AG08396 (cell line): ENCODE measurements around the gene GPC4.

Experiments used
- DNase-seq: peaks from one replicate; pipeline ENCODE4 v3.0.0; 2012; ENCODE audit warnings: low spot score, mixed read lengths

GPC4 gene

GRCh38 chrX:133410550-133410949 is 4.7 kb downstream of the GPC4 start:
- no peak for DNase-seq

DNA sequence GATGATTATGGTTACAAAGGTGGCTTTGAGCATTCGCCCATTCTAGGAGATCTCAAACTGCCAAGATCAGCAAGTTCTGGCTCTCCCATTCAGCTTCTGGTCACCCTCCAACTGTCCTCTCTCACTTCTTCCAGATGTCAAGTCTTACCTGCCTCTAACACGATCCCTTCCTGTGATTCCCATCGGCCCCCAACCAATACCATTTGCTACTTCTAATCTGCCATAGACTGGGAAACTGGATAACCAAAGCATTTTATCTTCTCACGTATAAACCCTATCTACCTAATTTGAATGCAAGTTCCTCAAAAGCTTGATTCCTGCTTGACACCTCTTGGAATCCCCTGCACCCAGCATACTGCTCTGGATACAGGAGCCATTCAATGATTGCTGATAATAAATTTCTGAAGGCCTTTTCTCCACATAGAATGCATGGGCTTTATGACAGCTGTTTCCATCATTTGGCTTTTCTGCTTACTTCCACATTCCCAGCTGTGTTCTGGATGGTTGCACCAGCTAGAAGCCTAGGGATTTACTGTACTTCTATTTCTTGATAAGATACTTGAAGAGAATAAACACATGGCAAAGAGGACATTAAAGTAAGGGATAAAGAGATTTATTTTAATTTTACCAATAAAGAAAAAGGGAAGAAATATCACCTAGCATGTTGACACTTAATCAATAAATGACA is 9.6 kb downstream of the GPC4 start:
- no peak for DNase-seq

GRCh38 chrX:133403984-133404383 is 11.3 kb downstream of the GPC4 start:
- no peak for DNase-seq

- DNase-seq: no peak
These were observed 12.3 kb downstream of the GPC4 start for GRCh38 chrX:133402830-133403625.

DNA sequence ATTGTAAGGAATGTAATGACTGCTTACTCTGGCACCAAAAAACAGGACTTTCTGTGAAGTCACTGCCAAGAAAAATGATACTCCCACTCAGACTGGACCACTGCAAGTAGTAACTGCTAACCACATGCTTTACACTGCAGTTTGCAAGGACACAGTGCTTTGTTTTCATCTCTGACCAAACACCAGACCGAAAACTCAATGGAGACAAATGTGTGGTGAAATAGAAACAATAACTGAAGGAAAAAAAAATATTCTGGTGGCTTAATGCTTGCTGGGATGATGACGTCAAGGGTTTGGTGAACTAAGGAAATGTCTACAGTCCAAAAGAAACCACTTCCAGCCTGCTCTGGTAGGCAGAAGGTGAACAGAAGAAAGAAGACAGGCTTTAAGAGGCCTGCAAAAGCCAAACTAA is 13.2 kb downstream of the GPC4 start:
- no peak for DNase-seq

GRCh38 chrX:133401536-133401935 is 13.8 kb downstream of the GPC4 start:
- DNase-seq: no peak

DNA sequence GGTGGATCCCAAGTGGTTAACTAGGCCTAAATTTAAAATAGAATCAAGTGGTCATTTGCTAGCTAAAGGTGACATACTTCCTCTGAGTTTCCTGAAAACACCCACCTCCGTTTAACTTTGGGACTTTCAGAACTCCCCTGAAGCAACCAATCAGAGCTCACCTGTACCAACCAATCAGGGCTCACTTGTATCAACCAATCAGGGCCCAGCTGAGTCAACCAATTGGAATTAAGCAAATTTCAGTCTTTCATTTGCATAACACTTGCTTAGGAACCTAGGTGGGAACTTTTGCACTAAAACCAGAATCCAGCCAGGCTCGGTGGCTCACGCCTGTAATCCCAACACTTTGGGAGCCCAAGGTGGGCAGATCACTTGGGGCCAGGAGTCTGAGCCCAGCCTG is 15.9 kb downstream of the GPC4 start:
- DNase-seq: no peak

GRCh38 chrX:133394765-133395164 is 20.5 kb downstream of the GPC4 start:
- DNase-seq: no peak

DNA sequence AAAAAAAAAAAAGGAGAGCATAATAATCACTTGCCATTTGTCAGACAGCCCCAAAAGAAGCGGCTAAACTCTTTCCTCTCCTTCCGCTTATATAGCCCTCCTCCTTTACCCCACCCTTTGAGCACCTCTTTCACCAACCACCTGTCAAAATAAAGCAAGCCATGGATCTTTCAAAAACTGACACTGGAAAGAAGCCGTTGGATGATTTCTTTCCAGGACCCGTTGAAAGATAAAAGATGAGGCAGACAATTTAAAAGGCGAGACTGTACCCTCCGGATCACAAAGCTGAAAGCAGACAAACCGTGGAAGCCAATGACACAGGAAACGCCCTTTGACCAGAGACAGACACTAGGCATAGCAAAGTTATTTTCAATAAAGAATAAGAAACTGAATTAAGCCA is 22.6 kb downstream of the GPC4 start:
- DNase-seq: no peak

DNA sequence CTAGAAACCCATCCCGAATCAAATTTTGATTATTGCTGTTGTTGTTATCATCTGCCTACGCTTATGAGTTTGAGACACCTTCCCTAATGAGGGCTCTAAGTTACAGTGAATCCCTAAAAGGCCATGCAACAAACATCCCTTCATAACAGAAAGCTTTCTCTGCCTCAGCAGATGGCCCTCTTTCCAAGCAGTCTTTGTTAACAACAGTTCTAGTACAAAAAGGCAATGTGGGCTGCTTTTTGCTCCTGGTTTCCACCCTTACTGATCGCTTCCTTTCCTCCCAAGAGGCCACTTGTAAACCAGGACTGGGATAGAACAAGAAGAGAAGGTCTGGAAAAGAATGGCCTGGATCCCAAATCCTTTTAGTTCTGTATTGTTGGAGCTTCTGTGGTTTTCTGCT is 24.2 kb downstream of the GPC4 start:
- DNase-seq: no peak

GRCh38 chrX:133390676-133391075 is 24.6 kb downstream of the GPC4 start:
- no peak for DNase-seq

DNA sequence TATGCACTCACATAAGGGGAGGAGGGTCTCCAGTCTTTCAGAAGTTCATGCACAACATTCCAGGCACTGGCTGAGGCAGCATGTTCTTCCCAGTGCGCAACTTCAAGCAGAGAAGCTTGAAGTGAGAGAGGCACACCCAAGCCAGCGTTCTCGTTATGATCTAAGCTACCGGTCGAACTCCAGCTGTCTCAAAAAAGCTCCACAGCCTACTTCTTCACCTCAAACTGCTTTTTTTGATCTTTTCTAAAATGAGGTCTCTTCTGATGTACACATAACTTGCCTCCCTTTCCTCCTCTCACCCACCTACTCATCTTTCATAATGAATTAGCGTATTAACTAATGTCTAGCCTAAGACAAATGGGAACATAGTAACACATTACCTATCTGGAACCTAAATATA is 25.3 kb downstream of the GPC4 start:
- no peak for DNase-seq

DNA sequence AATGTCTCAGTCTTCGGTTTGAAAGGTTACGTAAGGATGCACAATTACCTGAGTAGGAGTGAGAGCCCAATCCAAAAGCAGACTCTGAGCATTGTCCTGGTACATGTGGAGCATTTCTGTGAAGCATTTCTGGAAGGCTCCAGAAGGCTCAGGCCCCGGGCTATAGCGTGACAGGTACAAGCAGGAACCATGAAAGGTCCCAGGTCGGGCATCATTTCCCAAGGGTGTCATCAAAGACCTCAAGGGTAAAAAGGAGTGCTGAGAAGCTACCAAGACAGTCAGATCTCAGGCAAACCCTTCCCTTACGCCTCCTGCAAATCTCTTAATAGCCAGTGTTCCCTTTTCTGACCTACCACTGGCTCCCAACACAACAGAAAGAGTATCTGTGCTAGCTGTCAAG is 30.8 kb downstream of the GPC4 start:
- DNase-seq: no peak

DNA sequence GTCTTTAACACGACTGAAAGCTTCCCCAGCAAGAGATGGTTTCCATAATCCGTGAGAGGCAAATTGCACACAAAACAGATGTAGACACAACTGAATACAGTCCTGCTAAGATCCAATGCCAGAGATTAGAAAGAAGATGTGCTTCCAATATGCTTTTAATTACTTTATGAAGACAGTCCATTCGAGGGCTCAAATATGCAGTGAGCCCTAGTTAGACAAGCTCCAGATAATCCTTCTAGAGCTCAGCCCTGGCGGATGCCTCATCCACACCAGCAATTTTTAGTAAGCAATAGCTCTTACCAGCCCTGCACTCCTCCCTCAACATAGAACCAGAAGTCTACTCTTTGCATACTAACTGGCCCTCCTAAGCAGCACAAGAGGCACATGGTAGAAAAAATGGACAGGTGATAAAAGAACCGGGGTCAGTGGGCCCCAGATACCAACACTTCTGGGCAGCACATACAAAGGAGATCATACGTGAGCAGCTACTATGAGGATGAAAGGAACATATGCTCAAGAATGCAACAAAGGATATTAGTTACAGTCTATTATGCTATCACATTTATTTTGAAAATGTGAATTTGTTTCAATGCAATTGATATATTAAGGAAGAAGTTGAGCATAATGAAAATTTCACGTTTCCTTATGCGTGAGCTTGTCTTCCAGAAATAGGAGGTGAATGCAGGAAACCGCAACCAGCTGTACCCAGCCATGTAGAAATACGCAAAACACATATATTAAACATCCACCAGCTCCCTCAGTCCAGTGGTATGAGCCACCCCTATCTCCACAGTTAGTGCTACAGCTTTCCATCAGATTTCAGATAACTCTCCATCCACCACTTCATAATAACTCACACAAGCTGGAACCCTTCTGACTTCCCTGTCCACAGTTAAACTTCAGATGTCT is 34.3 kb downstream of the GPC4 start:
- no peak for DNase-seq

- DNase-seq: no peak
These were observed 38.9 kb downstream of the GPC4 start for GRCh38 chrX:133376422-133376821.

- DNase-seq: peak; percentile 3
These were observed 39.5 kb downstream of the GPC4 start for GRCh38 chrX:133375615-133376340.

- DNase-seq: no peak
These were observed 40.4 kb downstream of the GPC4 start for GRCh38 chrX:133374874-133375387.

- no peak for DNase-seq
These were observed 41.8 kb downstream of the GPC4 start for GRCh38 chrX:133373386-133374079.

DNA sequence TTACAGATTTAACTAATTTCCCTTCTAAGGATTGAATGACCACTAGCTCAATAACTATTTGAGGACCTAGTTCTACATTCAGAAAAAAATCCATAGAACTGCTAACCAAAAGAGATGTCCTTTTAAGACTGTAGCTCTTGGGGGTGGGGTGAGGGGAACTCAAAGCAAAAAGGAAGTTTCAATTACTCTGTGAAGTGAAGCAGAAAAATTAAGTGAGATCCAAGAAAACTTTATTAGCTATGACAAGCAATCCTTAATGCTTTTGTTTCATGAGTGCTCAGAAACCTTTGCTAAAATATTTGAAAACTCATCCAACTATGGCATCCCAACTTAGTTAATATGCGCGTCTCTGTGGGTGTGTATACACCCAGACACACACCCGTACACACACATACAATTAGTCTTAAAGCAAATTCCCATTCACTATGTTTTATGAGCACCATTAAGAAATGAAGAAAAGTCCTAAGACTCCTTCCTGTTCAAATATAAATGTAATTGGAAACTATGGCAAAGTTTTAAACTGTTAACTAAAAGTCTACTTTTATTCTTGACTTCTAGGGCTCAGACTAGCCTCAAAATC is 44.5 kb downstream of the GPC4 start:
- no peak for DNase-seq

DNA sequence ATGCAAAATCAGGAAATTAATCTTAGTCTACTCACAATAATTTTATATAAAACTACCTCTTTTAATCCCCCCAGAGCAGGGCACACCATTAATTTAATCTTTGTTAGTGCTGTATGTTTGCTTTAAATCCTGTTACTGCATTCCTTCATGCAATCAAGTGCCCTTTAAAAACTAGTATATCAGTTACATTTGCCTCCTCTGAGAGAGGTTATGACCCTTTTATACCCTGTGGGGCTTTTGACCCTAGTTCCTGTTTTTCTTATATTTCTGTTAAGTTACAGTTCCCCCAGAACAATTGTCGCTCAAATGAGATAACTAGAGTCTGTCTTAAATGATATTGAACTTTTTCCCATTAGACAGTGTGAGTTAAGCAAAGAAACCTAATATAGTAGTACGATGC is 46.2 kb downstream of the GPC4 start:
- no peak for DNase-seq

DNA sequence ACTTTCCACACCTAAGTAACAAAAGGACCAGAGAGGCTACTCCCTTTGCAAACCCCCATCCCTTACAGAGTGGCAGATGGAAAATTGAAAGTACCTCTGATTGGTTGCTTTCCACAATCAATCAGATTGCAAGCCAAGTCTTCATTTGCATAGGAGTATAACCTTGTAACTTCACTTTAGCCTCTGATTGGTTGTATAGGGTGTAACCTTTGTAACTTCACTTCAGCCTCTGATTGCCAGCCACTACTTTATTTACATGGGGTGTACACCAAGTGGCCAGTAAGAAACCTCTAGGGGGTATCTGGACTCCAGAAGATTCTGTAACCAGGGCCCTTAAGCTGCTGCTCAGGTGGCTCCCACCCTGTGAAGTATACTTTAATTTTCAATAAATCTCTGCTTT is 48.6 kb downstream of the GPC4 start:
- DNase-seq: no peak
